Measurements from ENCODE around the gene AMBRA1. TPM values are rescaled to one million over a fixed set of nuclear protein-coding genes. Genes with fewer than 3 reads are reported as not detected.
"Not testable (repeated sequence)": the region's sequence is repeated elsewhere in the genome, so short reads cannot be mapped to it uniquely, and the experiment has no call there.

Gene AMBRA1
- total RNA-seq, 1 donor from 2014 or later = 38.3 TPM

GRCh38 chr11:46533396-46534100 is 60.3 kb downstream of the AMBRA1 start:
- DNase-seq (ENCODE audit: low read depth) = no peak

- no peak for DNase-seq (ENCODE audit: low read depth)
Observed at GRCh38 chr11:46529928-46530574, 63.8 kb downstream of the AMBRA1 start.

- peak; percentile 40 for DNase-seq (ENCODE audit: low read depth)
Observed at GRCh38 chr11:46529095-46529905, 64.5 kb downstream of the AMBRA1 start.

- no peak for DNase-seq (ENCODE audit: low read depth)
Observed at GRCh38 chr11:46528445-46529094, 65.3 kb downstream of the AMBRA1 start.

- DNase-seq (ENCODE audit: low read depth) = no peak
Observed at GRCh38 chr11:46527591-46528130, 66.2 kb downstream of the AMBRA1 start.

- no peak for DNase-seq (ENCODE audit: low read depth)
Observed at GRCh38 chr11:46526216-46527215, 67.3 kb downstream of the AMBRA1 start.

- DNase-seq (ENCODE audit: low read depth) = no peak
Observed at GRCh38 chr11:46524201-46524770, 69.5 kb downstream of the AMBRA1 start.

GRCh38 chr11:46523290-46523689 is 70.5 kb downstream of the AMBRA1 start:
- DNase-seq (ENCODE audit: low read depth) = no peak

GRCh38 chr11:46522682-46523281 is 71.0 kb downstream of the AMBRA1 start:
- DNase-seq (ENCODE audit: low read depth) = peak; percentile 41

- peak; percentile 52 for DNase-seq (ENCODE audit: low read depth)
Observed at GRCh38 chr11:46521961-46522681, 71.7 kb downstream of the AMBRA1 start.

GRCh38 chr11:46520971-46521745 is 72.7 kb downstream of the AMBRA1 start:
- DNase-seq (ENCODE audit: low read depth) = peak; percentile 90

GRCh38 chr11:46519351-46519750 is 74.5 kb downstream of the AMBRA1 start:
- no peak for DNase-seq (ENCODE audit: low read depth)

- DNase-seq (ENCODE audit: low read depth) = not testable (repeated sequence)
Observed at GRCh38 chr11:46518928-46519327, 74.9 kb downstream of the AMBRA1 start.

GRCh38 chr11:46514370-46514769 is 79.5 kb downstream of the AMBRA1 start:
- DNase-seq (ENCODE audit: low read depth) = no peak

- DNase-seq (ENCODE audit: low read depth) = peak; percentile 36
Observed at GRCh38 chr11:46513934-46514342, 79.9 kb downstream of the AMBRA1 start.

- no peak for DNase-seq (ENCODE audit: low read depth)
Observed at GRCh38 chr11:46512261-46512881, 81.5 kb downstream of the AMBRA1 start.

GRCh38 chr11:46511342-46511741 is 82.5 kb downstream of the AMBRA1 start:
- no peak for DNase-seq (ENCODE audit: low read depth)

- DNase-seq (ENCODE audit: low read depth) = no peak
Observed at GRCh38 chr11:46508360-46508759, 85.5 kb downstream of the AMBRA1 start.
